GM21786 (cell line): Measurements from ENCODE around the gene GTPBP6.
"Not testable (repeated sequence)": the region's sequence is repeated elsewhere in the genome, so short reads cannot be mapped to it uniquely, and the experiment has no call there.

ENCODE experiments used
- ATAC-seq: cut with Tn5 transposase; IDR thresholded peaks from one replicate; pipeline ENCODE4 v1.9.1; 2021; ENCODE audit not compliant: unreplicated experiment

The GTPBP6 gene

GRCh38 chrX:352181-352580 lies 33.6 kb upstream of the GTPBP6 start:
- no peak for ATAC-seq

GRCh38 chrX:351736-352135 lies 33.1 kb upstream of the GTPBP6 start:
- ATAC-seq = no peak

GRCh38 chrX:351324-351641 lies 32.7 kb upstream of the GTPBP6 start:
- not testable (repeated sequence) for ATAC-seq

- ATAC-seq = no peak
Observed at GRCh38 chrX:350534-351323, 32.1 kb upstream of the GTPBP6 start.

- ATAC-seq = no peak
Observed at GRCh38 chrX:350148-350533, 31.5 kb upstream of the GTPBP6 start.

GRCh38 chrX:349702-350101 lies 31.1 kb upstream of the GTPBP6 start:
- no peak for ATAC-seq

- no peak for ATAC-seq
Observed at GRCh38 chrX:349196-349595, 30.6 kb upstream of the GTPBP6 start.

GRCh38 chrX:348461-349117 lies 30.0 kb upstream of the GTPBP6 start:
- ATAC-seq = no peak

- ATAC-seq = no peak
Observed at GRCh38 chrX:347351-348117, 28.9 kb upstream of the GTPBP6 start.

- no peak for ATAC-seq
Observed at GRCh38 chrX:346034-346813, 27.6 kb upstream of the GTPBP6 start.

- no peak for ATAC-seq
Observed at GRCh38 chrX:345020-345925, 26.7 kb upstream of the GTPBP6 start.

GRCh38 chrX:344371-344901 lies 25.8 kb upstream of the GTPBP6 start:
- no peak for ATAC-seq

GRCh38 chrX:341541-342101 lies 23.0 kb upstream of the GTPBP6 start:
- no peak for ATAC-seq

GRCh38 chrX:340641-341423 lies 22.2 kb upstream of the GTPBP6 start:
- ATAC-seq = no peak

- ATAC-seq = no peak
Observed at GRCh38 chrX:340121-340520, 21.5 kb upstream of the GTPBP6 start.

- no peak for ATAC-seq
Observed at GRCh38 chrX:338836-339400, 20.3 kb upstream of the GTPBP6 start.

- ATAC-seq = no peak
Observed at GRCh38 chrX:338281-338835, 19.8 kb upstream of the GTPBP6 start.

GRCh38 chrX:337331-337831 lies 18.8 kb upstream of the GTPBP6 start:
- no peak for ATAC-seq
